Neuron (in vitro differentiated cells): ENCODE measurements around the gene SMCR8.
"Not testable (repeated sequence)": the region's sequence is repeated elsewhere in the genome, so short reads cannot be mapped to it uniquely, and the experiment has no call there.

ENCODE experiments used
- H2AFZ ChIP-seq: one replicate; pipeline ENCODE4 v1.6.1; 2013; ENCODE audit warnings: low read depth, mild to moderate bottlenecking, inconsistent platforms, low read length, moderate library complexity
- H3K27me3 ChIP-seq: one replicate; pipeline ENCODE4 v1.6.1; 2013; ENCODE audit warnings: low read length; ENCODE audit not compliant: insufficient read depth
- H3K36me3 ChIP-seq: one replicate; pipeline ENCODE4 v1.6.1; 2013; ENCODE audit warnings: low read length; ENCODE audit not compliant: insufficient read depth
- H3K4me1 ChIP-seq: one replicate; pipeline ENCODE4 v1.6.1; 2013; ENCODE audit warnings: low read length; ENCODE audit not compliant: insufficient read depth
- H3K4me3 ChIP-seq: 2 replicates; pipeline ENCODE4 v1.5.1; 2013; ENCODE audit warnings: mild to moderate bottlenecking, low read length, moderate library complexity
- H3K9me3 ChIP-seq: one replicate; pipeline ENCODE4 v1.6.1; 2013; ENCODE audit warnings: low read length

SMCR8 gene

DNA sequence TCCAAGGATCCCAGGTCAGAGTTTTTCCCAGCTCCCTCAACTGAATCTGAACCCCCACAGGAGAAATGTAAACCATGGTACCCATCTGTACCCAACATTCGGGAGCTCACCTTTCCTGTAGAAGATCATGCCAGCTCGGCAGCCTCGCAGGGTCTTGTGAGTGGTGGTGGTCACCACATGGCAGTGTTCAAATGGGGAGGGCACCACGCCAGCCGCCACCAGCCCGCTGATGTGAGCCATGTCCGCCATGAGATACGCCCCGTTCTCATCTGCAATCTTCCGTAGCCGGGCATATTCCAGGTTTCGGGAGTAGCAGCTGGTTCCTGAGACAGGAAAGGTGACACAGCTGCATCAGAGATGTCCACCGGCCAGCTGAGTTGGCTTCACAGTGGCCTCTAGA, 24.8 kb downstream of the SMCR8 start:
- H3K36me3 ChIP-seq: peaks cover 56% of the 10 kb centered on the region
- no peaks in the 10 kb centered on the region for H3K4me1 ChIP-seq
- H2AFZ ChIP-seq: no peak overlapping the region
- peaks cover 15% of the 10 kb centered on the region for H3K9me3 ChIP-seq
- H3K4me3 ChIP-seq: no peak overlapping the region
- H3K27me3 ChIP-seq: no peaks in the 10 kb centered on the region

DNA sequence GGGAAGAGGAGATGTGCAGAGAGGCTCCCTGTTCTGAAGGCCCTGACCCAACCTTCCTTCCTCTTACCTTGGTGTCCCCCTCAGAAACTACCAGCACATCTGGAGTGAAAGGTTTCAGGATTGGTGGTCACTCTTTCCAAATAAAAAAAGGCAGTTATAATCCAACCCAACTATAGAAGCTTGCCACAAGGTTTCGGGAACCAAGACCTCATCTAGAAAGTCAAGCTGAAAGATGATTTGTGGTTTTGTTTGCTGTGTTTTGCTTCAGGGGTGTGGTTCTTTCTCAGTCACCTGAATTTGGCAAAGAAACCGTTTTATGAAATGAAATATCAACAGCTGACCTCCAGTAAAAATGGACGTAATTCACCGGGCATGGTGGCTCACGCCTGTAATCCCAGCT, 28.9 kb downstream of the SMCR8 start:
- H3K27me3 ChIP-seq: no peaks in the 10 kb centered on the region
- no peak overlapping the region for H2AFZ ChIP-seq
- peaks cover 62% of the 10 kb centered on the region for H3K36me3 ChIP-seq
- H3K4me3 ChIP-seq: no peak overlapping the region
- H3K4me1 ChIP-seq: no peaks in the 10 kb centered on the region
- peaks cover 14% of the 10 kb centered on the region for H3K9me3 ChIP-seq

DNA sequence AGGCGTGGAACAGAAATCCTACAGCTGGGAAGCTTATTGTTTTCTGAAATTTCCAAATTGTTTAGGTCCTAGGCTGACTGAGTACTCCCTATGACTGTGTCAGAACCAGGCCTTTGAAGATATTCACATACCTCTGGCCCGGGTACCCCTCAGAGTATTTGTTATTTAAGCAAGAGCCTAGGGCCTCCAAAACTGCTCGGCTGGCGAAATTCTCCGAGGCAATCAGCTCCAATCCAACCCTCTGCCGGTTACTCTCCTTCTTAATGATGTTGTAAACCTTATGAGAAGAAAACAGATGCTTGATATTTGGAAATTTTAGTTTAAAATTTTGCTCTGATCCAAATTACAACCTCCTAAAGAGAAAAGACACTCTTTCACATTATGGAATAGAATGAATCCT, 38.4 kb downstream of the SMCR8 start:
- Histone ChIP-seq H2AFZ (no peak overlapping the region), H3K36me3 (peaks cover 23% of the 10 kb centered on the region), H3K9me3 (no peaks in the 10 kb centered on the region)

DNA sequence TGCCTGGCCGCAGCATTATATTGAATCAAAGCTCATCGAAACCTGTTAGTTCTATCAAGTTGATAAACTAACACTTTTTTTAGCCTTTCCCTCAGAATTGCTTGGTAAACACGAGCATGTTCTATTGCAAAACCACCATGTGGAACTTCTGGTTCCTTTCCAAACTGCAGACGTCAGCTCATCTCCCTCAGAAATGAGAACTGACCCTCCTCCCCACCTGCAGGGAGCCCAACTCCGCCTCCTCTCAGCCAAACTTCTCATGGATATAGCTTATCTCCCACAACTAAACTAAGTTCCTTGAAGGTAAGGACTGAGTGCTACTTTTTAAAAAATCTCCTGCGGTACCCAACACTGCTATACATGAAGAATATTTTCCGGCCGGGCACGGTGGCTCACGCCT, 41.5 kb downstream of the SMCR8 start:
- Histone ChIP-seq H3K4me1 (no peaks in the 10 kb centered on the region), H3K36me3 (peaks cover 19% of the 10 kb centered on the region), H2AFZ (no peak overlapping the region), H3K9me3 (no peaks in the 10 kb centered on the region), H3K27me3 (no peaks in the 10 kb centered on the region), H3K4me3 (no peak overlapping the region)

More for the DNA sequence above, 38.4 kb downstream of the SMCR8 start:
- no peak overlapping the region for H3K4me3 ChIP-seq
- H3K27me3 ChIP-seq: no peaks in the 10 kb centered on the region
- no peaks in the 10 kb centered on the region for H3K4me1 ChIP-seq

DNA sequence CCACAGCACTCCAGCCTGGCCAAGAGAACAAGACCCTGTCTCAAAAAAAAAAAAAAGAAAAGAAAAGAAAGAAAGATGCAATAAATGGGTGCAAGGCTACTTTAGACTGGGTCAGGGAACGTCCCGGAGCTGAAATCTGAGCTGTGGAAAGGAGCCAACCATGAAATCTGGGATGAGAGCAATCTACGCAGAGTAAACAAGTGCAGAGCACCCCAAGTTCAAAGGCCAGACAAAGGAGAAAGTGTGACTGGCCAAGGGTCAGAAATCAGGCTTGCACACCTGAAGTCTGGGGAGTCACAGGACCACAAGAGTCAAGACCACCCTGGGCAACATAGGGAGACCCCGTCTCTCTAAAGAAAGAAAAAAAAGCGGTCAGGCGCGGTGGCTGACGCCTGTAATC, 45.4 kb downstream of the SMCR8 start:
- Histone ChIP-seq H3K4me3 (no peak overlapping the region), H3K9me3 (no peaks in the 10 kb centered on the region), H2AFZ (no peak overlapping the region), H3K27me3 (no peaks in the 10 kb centered on the region), H3K4me1 (peaks cover 5% of the 10 kb centered on the region), H3K36me3 (peaks cover 3% of the 10 kb centered on the region)

DNA sequence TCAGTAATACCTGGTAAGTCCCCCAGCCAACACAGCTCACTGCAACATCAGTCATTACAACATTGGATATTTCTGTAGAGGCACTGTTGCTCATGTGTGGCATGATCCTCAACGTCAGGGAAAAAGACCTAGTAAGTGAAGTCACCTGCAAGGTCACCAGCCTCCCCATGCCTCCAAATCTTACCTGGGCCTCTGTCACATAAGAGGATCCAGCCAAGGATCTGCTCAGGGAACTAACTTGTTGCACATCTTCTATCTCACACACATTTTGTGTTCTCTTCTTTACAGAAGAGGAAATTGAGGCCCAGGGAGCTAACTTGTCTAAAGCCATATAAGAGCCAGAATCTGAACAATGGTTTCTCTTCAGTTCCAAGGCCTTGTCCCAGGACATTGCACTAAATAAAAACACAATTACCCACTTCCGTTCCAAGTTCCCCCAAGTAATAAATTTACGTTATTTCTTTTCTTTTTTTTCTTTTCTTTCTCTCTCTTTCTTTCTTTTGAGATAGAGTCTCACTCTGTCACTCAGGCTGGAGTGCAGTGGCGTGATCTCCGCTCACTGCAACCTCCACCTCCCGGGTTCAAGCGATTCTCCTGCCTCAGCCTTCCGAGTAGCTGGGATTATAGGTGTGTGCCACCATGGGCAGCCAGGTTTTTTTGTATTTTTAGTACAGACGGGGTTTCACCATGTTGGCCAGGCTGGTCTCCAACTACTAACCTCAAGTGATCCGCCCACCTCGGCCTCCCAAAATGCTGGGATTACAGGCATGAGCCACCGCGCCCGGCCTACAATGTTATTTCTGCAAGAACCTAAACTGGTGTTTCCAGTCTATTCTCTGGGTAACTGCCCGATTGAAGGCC, 47.0 kb downstream of the SMCR8 start:
- Histone ChIP-seq H2AFZ (no peak overlapping the region), H3K4me1 (peaks cover 5% of the 10 kb centered on the region), H3K9me3 (no peaks in the 10 kb centered on the region), H3K4me3 (peak overlapping the region; percentile 74), H3K36me3 (no peaks in the 10 kb centered on the region), H3K27me3 (no peaks in the 10 kb centered on the region)

DNA sequence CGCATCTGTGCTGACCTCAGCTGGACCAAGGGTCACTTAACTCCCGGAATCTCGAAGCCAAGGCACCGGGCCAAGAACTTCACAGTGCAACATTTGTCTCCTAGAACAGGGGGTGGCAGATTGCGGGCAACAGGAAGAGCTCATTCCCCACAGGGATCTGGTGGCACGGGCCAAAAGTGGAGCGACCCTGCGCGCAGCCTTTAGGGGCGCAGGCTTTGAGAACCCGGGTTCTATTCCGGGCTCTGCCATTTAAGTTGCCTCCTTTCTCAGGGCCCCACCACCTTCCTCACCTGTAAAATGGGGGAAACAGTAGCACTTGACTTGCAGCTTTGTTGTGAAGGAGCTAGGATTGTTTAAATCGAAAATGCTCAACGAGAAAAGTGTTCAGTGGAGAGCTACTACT, 47.6 kb downstream of the SMCR8 start:
- Histone ChIP-seq H2AFZ (peak overlapping the region; percentile 48), H3K27me3 (no peaks in the 10 kb centered on the region), H3K4me1 (peaks cover 5% of the 10 kb centered on the region), H3K9me3 (no peaks in the 10 kb centered on the region), H3K4me3 (peak overlapping the region; percentile 74), H3K36me3 (no peaks in the 10 kb centered on the region)

DNA sequence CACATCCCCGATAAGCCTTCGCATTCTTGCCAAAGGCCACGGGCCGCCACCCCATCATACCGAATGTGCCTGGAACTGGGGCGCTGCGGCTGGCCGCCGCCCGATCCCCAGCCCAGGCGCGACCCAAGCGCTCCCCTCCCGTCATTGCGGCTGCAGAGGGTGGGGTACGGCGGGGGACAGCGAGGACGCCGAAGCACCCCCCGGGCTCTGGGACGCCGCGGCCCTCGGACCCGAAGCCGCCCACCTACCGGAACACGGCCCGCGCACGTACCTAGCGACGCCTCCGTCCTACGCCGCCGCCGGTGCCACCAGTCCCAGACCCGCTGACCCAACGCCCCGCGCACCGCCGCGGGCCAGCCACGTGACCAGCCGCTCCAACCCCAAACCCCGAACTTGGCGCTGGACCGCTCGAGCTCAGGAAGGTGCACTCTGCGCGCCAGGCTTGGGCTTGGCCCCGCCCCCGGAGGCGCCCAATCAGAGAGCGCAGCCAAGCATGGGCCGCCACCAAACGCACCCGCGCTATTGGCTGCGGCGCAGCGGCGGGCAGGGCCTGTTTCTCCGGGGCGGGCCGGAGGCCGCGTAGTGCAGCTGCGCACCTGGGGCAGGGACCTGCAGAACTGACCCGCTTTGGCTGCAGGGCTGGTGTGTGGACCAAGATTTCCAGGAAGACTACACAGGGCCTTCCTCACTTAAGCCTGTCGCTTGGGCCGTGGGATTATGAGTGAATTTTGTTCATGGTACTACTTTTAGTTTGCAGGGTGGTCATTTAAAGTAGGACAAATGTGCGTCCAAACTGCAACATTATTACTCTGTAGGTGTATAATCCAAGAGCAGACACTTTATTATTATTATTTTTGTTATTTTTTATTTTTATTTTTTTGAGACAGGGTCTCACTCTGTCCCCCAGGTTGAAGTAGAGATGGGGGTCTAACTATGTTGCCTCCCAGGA, 48.3 kb downstream of the SMCR8 start, which contains the start of gene SHMT1:
TSS of gene SHMT1 (minus strand) at position 450 of the 949 bp plus-strand sequence. CDS start 7,569 bp downstream, outside the sequence.
- H2AFZ ChIP-seq: peak within 1 kb of the TSS; percentile 48
- peaks cover 5% of the 10 kb centered on the region for H3K4me1 ChIP-seq
- H3K4me3 ChIP-seq: peak within 1 kb of the TSS; percentile 74
- H3K9me3 ChIP-seq: no peaks in the 10 kb centered on the region
- no peaks in the 10 kb centered on the region for H3K36me3 ChIP-seq
- no peaks in the 10 kb centered on the region for H3K27me3 ChIP-seq

DNA sequence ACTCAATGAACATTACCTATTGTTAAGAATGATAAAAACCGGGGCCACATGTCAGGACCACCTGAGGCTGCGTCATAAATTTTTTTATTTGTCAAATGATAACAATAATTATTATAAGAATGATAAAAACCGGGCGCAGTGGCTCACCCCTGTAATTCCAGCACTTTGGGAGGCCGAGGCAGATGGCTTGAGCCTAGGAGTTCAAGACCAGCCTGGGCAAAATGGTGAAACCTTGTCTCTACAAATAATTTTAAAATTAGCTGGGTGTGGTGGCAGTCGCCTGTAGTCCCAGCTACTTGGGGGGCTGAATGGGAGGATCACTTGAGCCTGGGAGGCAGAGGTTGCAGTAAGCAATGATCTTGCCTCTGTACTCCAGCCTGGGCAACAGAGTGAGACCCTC, 49.1 kb downstream of the SMCR8 start:
- Histone ChIP-seq H3K4me3 (peak overlapping the region; percentile 74), H3K36me3 (no peaks in the 10 kb centered on the region), H2AFZ (no peak overlapping the region), H3K9me3 (no peaks in the 10 kb centered on the region), H3K27me3 (no peaks in the 10 kb centered on the region), H3K4me1 (peaks cover 5% of the 10 kb centered on the region)

DNA sequence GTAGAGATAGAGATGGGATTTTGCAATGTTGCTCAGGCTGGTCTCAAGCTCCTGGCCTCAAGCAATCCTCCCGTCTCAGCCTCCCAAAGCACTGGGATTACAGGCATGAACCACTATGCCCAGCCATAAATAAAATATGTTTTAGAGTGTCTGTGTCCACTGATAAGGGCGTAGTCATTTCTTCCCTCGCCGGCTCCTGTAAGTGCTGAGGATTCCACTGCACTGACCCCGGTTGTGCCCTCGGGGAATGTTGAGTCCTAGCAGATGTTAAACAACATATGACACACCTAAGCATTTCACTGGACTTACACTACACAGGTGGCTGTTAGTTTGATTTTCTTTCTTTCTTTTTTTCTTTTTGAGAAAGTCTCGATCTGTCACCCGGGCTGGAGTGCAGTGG, 53.9 kb downstream of the SMCR8 start:
- Histone ChIP-seq H3K4me3 (no peak overlapping the region), H3K27me3 (peaks cover 2% of the 10 kb centered on the region), H3K4me1 (no peaks in the 10 kb centered on the region), H3K9me3 (no peaks in the 10 kb centered on the region), H3K36me3 (no peaks in the 10 kb centered on the region), H2AFZ (no peak overlapping the region)

DNA sequence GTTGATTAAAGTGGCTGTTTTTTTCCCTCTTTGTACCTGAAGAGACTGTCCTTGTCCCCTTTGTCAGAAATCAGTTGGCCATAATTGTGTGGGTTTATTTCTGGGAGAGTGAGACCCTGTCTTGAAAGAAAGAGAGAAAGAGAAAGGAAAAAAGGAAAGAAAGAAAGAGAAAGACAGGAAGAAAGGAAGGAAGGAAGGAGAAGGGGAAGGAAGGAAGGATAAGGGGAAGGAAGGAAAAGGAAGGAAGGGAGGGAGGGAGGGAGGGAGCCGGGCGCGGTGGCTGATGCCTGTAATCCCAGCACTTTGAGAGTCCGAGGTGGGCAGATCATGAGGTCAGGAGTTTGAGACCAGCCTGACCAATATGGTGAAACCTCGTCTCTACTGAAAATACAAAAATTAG, 55.7 kb downstream of the SMCR8 start:
- Histone ChIP-seq H3K4me1 (no peaks in the 10 kb centered on the region), H3K9me3 (no peaks in the 10 kb centered on the region), H3K4me3 (no peak overlapping the region), H3K36me3 (no peaks in the 10 kb centered on the region), H3K27me3 (peaks cover 2% of the 10 kb centered on the region), H2AFZ (no peak overlapping the region)

DNA sequence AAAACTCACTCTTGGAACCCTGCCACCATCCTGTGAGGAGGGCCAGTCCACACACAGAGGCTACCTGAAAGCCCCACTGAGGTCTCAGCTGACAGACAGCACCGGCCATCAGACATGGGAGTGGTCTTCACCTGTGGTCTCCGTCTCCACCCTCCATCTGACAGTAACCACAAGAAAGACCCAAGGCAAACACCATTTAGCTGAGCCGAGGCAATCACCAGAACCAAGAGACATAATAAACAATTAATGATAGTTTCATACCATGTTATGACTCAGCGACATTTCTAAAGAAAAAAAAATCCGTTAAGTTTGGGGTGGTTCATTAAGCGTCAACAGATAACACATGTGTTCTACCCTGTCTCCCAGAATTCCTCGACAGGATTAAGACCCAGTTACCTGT, 56.4 kb downstream of the SMCR8 start:
- Histone ChIP-seq H3K27me3 (peaks cover 2% of the 10 kb centered on the region), H2AFZ (no peak overlapping the region), H3K4me3 (no peak overlapping the region), H3K4me1 (no peaks in the 10 kb centered on the region), H3K36me3 (no peaks in the 10 kb centered on the region), H3K9me3 (no peaks in the 10 kb centered on the region)

DNA sequence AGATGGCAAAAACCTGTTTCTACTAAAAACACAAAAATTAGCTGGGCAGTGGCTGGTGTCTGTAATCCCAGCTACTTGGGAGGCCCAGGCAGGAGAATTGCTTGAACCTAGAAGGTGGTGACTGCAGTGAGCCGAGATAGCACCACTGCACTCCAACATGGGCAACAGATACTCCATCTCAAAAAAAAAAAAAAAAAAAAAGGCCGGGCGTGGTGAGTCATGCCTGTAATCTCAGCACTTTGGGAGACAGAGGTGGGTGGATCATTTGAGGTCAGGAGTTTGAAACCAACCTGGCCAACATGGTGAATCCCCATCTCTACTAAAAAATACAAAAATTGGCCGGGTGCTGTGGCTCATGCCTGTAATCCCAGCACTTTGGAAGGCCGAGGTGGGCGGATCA, 58.1 kb downstream of the SMCR8 start:
- not testable (repeated sequence) for H3K9me3 ChIP-seq, H3K27me3 ChIP-seq, H3K36me3 ChIP-seq, H3K4me1 ChIP-seq, H2AFZ ChIP-seq, H3K4me3 ChIP-seq
